ENCODE results near the gene F2RL1. TPM values are rescaled to one million over a fixed set of nuclear protein-coding genes. Genes with fewer than 3 reads are reported as not detected.

The F2RL1 gene
- polyA plus RNA-seq, 1 donor from 2014 or later: 0.12 TPM

DNA sequence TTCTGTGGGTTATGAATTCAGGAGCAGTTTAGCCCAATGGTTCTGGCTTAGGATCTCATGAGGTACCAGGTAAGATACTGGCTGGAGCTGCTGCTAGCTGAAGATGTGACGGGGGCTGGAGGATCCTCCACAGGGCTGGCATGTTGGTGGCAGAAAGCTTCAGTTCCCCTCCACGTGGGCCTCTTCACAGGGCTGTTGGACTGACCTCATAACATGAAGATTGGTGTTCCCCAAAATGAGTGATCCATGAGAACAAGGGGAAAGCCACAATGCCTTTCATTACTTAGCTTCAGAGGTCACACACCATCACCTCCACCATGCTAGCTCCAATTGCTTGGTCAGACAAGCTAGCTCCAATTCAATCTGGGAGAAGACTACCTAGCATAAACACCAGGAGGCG is 22.5 kb downstream of the F2RL1 start:
- Histone ChIP-seq H3K27me3 (ENCODE audit: insufficient read depth, low read depth, low read length) (no peaks in the 10 kb centered on the region), H2AFZ (ENCODE audit: low read depth, low read length) (no peak overlapping the region), H3K9me3 (ENCODE audit: low read length) (no peaks in the 10 kb centered on the region), H3K4me3 (ENCODE audit: low read length) (no peak overlapping the region), H3K9ac (ENCODE audit: low read length) (no peak overlapping the region), H3K9me2 (ENCODE audit: insufficient read depth, low read length) (no peaks in the 10 kb centered on the region), H3K27ac (ENCODE audit: low read length) (no peak overlapping the region), H3K36me3 (ENCODE audit: insufficient read depth, low read length) (no peaks in the 10 kb centered on the region), H3K79me2 (replicated peaks; ENCODE audit: insufficient read depth, low read length) (no peaks in the 10 kb centered on the region), H3F3A (ENCODE audit: insufficient read depth, low read length, poor library complexity, severe bottlenecking) (no peaks in the 10 kb centered on the region), H4K20me1 (ENCODE audit: insufficient read depth) (no peaks in the 10 kb centered on the region), H3K4me2 (ENCODE audit: low read length) (no peak overlapping the region)
- no peak for TF ChIP-seq POLR2AphosphoS5 (IDR thresholded peaks at IDR 0.05)
- TF ChIP-seq CTCF (IDR thresholded peaks at IDR 0.05; ENCODE audit: poor library complexity, severe bottlenecking): no peak
- TF ChIP-seq EP300 (conservative IDR thresholded peaks at IDR 0.05; ENCODE audit: poor library complexity, severe bottlenecking): no peak
- TF ChIP-seq REST (IDR thresholded peaks at IDR 0.05; ENCODE audit: borderline replicate concordance): no peak
- TF ChIP-seq EZH2 (IDR thresholded peaks at IDR 0.05; ENCODE audit: borderline replicate concordance, insufficient read depth, low read length, poor library complexity, severe bottlenecking): no peak
- TF ChIP-seq SMC3 (conservative IDR thresholded peaks at IDR 0.05; ENCODE audit: poor library complexity): no peak
- no peak for TF ChIP-seq RAD21 (conservative IDR thresholded peaks at IDR 0.05)
- no peak for TF ChIP-seq MXI1 (conservative IDR thresholded peaks at IDR 0.05; ENCODE audit: poor library complexity, severe bottlenecking)
- no peak for TF ChIP-seq TAF1 (IDR thresholded peaks at IDR 0.05; ENCODE audit: low read depth)

DNA sequence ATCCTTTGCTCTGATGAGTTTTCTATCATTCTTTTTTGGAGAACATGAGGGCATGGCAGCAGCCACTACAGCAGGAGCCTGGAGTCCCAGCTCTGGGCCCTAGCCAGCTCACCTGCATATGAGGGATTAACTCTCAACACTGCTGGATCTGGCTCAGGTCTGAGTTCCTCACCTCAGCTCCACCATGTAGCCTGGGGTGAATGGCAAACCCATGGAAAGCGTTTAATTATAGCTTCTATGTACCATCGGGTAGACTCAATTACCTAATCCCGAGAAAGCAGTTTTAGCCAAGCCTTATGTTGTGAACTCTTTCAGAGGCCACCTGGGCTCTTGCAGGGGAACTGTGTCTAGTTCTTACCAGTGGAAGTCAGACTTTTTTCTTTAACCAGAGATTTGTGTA is 27.1 kb downstream of the F2RL1 start:
- H3K36me3 ChIP-seq (ENCODE audit: insufficient read depth, low read length): no peaks in the 10 kb centered on the region
- H3K27me3 ChIP-seq (ENCODE audit: insufficient read depth, low read depth, low read length): no peaks in the 10 kb centered on the region
- no peak overlapping the region for H3K4me3 ChIP-seq (ENCODE audit: low read length)
- no peak overlapping the region for H3K27ac ChIP-seq (ENCODE audit: low read length)
- H3K9me3 ChIP-seq (ENCODE audit: low read length): no peaks in the 10 kb centered on the region
- no peaks in the 10 kb centered on the region for H4K20me1 ChIP-seq (ENCODE audit: insufficient read depth)
- no peaks in the 10 kb centered on the region for H3K79me2 ChIP-seq (replicated peaks; ENCODE audit: insufficient read depth, low read length)
- TF ChIP-seq MXI1 (conservative IDR thresholded peaks at IDR 0.05; ENCODE audit: poor library complexity, severe bottlenecking): no peak
- TF ChIP-seq SMC3 (conservative IDR thresholded peaks at IDR 0.05; ENCODE audit: poor library complexity): no peak
- TF ChIP-seq REST (IDR thresholded peaks at IDR 0.05; ENCODE audit: borderline replicate concordance): no peak
- TF ChIP-seq TAF1 (IDR thresholded peaks at IDR 0.05; ENCODE audit: low read depth): no peak
- no peak for TF ChIP-seq EP300 (conservative IDR thresholded peaks at IDR 0.05; ENCODE audit: poor library complexity, severe bottlenecking)
- TF ChIP-seq RAD21 (conservative IDR thresholded peaks at IDR 0.05): no peak
- no peak for TF ChIP-seq CTCF (IDR thresholded peaks at IDR 0.05; ENCODE audit: poor library complexity, severe bottlenecking)
- no peak for TF ChIP-seq EZH2 (IDR thresholded peaks at IDR 0.05; ENCODE audit: borderline replicate concordance, insufficient read depth, low read length, poor library complexity, severe bottlenecking)
- TF ChIP-seq POLR2AphosphoS5 (IDR thresholded peaks at IDR 0.05): no peak
- H3K4me2 ChIP-seq (ENCODE audit: low read length): no peak overlapping the region
- H3K9me2 ChIP-seq (ENCODE audit: insufficient read depth, low read length): no peaks in the 10 kb centered on the region
- H3F3A ChIP-seq (ENCODE audit: insufficient read depth, low read length, poor library complexity, severe bottlenecking): no peaks in the 10 kb centered on the region
- no peak overlapping the region for H3K9ac ChIP-seq (ENCODE audit: low read length)
- H2AFZ ChIP-seq (ENCODE audit: low read depth, low read length): no peak overlapping the region

All from neural cell (in vitro differentiated cells).